Pancreas (tissue), 10 donors: ENCODE results near the gene EFCAB8. TPM values are rescaled to one million over a fixed set of nuclear protein-coding genes. Genes with fewer than 3 reads are reported as not detected.

Experiments used
- ATAC-seq, 4 donors: fragments of 200-7000 bp; cut with Tn5 transposase; one replicate each; pipeline versions ENCODE4 v1.8.0 to v1.9.1; 2020; ENCODE audit warnings: mild to moderate bottlenecking in 4 of 4, moderate library complexity in 4 of 4
- DNase-seq, 6 donors: peaks; one replicate each; pipeline ENCODE4 v3.0.0-alpha.2; 2020
- FAIRE-seq: peaks from 2 replicates; lab custom pipeline; 2012; peaks lifted over from hg19 to GRCh38; lab: Jason Lieb, UNC
- H3K27ac ChIP-seq, 4 donors: fragments of 200-600 bp; sonication (generic); 1 replicate in 3 of 4; 2 replicates in 1 of 4; pipeline versions ENCODE4 v1.5.0 to v1.8.0; 2020
- H3K27me3 ChIP-seq, 4 donors: fragments of 200-600 bp; one replicate each; pipeline ENCODE4 v1.8.0; 2021
- H3K36me3 ChIP-seq, 3 donors: fragments of 200-600 bp; sonication (generic) in 1 of 3; one replicate each; pipeline versions ENCODE4 v1.5.0 to v1.8.0; 2020 to 2021
- H3K4me1 ChIP-seq, 3 donors: fragments of 200-600 bp; one replicate each; pipeline ENCODE4 v1.8.0; 2021
- H3K4me3 ChIP-seq, 4 donors: fragments of 200-600 bp; sonication (generic) in 2 of 4; one replicate each; pipeline versions ENCODE4 v1.5.0 to v1.8.0; 2020 to 2021
- H3K9me3 ChIP-seq, 4 donors: fragments of 200-600 bp; one replicate each; pipeline ENCODE4 v1.8.0; 2021
- WGBS, 2 donors: extraction: QIAGEN DNeasy Blood & Tissue Kit; methylation state at CpG; one replicate each; pipeline ENCODE4 v1.1.7; 2013; 5-methylcytosine and 5-hydroxymethylcytosine counted together
- intact Hi-C, 3 donors: fragments of 100-400 bp; cut with DNase I; formaldehyde crosslinking; loops; one replicate each; pipeline versions ENCODE4 v1.11.1 to v1.14.2; 2022
- polyA plus RNA-seq, 2 donors: library from polyadenylated mRNA; stranded (reverse); fragments of 200-250 nt; gene quantifications; one replicate each; pipeline ENCODE4 v1.2.3, GENCODE V29; 2013
- total RNA-seq, 6 donors: library from RNA; stranded (reverse); fragmentation: NEBNext Ultra II Directional in 4 of 6; extraction: Animal tissue kit (Norgen Biotek cat#: 25700) in 4 of 6; gene quantifications; one replicate each; pipeline versions ENCODE4 v1.2.1 to v1.2.4, GENCODE V29; 2021 to 2023
- TF ChIP-seq, protein P1 (sequence below), 4 donors: fragments of 200-600 bp; sonication (generic) in 3 of 4; IDR thresholded peaks; one replicate each; pipeline versions ENCODE4 v1.5.0 to v1.8.0; 2021; ENCODE audit warnings: antibody characterized with exemption in 4 of 4
- donor health status: healthy with polysubstance abuse.
- donor health status: DM: no; HTN: no; CAD: no; lungs with moderate emphysema.
- donor health status: DM: no; HTN: no; CAD: no.
- donor health status: control.
- donor health status: control.
- donor health status: Bipolar disorder and iron deficiency.
- donor health status: DM: yes; HTN: yes; CAD: no.
- donor health status: DM: no; HTN: no; CAD: no.
- donor health status: DM: no; HTN: no; CAD: no.
- donor health status: DM: yes; HTN: yes; CAD: no.

EFCAB8 gene
- total and polyA plus RNA-seq, 8 donors = 0.12 to 0.35 (median 0.19) TPM; not detected in 1

DNA sequence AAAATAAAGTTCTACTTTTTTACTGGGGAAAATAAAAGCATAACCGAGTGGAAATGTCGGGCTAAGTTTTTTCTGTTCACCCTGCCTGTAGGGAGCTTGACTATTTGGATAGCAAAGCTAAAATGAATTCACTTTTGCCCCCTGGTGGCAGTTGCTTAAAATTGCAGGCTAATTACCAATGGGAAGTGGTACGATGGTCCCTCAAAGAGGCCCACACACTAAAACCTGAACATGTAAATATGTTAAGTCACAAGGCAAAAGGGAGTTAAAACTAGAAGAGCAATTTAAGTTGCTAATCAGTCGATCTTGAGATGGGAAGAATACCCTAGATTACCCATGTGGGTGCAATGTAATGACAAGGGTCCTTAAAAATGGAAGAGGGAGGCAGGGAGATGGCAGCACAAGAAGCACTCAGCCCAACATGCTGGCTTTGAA lies 146.4 kb downstream of the EFCAB8 start:
- ATAC-seq (no peak), FAIRE-seq (no peak), DNase-seq (no peak)
- no peaks in the 10 kb centered on the region for H3K9me3 ChIP-seq
- H3K4me3 ChIP-seq = no peak overlapping the region
- H3K4me1 ChIP-seq = no peaks in the 10 kb centered on the region
- no peak overlapping the region for H3K27ac ChIP-seq
- 41 to 58% methylated on average over 4 of the region's 4 CpGs for WGBS, 2 donors
- H3K36me3 ChIP-seq = no peaks in the 10 kb centered on the region
- H3K27me3 ChIP-seq = no peaks in the 10 kb centered on the region
- intact Hi-C loops = no loop called here
- TF ChIP-seq, protein P1, sequence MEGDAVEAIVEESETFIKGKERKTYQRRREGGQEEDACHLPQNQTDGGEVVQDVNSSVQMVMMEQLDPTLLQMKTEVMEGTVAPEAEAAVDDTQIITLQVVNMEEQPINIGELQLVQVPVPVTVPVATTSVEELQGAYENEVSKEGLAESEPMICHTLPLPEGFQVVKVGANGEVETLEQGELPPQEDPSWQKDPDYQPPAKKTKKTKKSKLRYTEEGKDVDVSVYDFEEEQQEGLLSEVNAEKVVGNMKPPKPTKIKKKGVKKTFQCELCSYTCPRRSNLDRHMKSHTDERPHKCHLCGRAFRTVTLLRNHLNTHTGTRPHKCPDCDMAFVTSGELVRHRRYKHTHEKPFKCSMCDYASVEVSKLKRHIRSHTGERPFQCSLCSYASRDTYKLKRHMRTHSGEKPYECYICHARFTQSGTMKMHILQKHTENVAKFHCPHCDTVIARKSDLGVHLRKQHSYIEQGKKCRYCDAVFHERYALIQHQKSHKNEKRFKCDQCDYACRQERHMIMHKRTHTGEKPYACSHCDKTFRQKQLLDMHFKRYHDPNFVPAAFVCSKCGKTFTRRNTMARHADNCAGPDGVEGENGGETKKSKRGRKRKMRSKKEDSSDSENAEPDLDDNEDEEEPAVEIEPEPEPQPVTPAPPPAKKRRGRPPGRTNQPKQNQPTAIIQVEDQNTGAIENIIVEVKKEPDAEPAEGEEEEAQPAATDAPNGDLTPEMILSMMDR (IDR thresholded peaks at IDR 0.05) = peak in 2 of 4 donors; percentile 8 to 29

DNA sequence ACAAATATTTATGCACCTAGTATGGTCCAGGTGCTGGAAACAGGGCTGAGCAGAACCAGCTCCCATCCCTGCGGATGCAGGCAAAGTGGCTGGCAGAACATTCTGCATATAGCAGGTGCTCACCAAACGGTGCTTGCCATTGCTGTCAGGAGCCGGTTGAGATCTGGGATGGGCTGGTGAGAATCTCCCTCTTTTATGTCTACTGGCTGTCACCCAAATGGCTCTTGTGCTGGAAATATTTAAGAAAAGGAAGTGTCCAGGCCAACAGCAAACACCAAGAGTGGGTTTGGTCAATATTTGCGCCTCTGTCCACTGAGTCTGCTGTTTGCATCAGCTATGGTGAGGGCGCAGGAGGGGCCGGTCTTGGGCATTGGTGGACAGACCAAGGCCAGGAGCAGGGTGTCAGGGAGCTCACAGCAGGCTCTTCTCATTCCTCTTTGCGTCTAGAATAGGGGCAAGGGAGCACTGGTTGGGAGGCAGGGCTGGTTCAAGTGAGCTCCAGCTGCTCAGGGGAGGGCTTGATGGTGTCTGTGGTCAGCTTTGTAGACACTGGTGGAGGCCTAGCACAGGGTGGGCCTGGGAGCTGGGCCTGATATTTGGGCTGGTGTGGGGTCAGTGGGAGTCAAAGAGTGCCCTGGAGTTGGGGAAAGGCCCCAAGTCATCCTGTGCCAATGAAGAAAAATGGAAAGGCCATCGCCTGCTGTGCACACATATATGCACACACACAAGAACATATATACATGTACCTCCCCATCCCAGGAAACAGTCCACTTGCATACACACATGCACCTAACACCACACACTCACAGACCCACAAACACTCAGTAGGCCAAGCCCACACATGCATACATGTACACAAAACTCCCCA lies 147.4 kb downstream of the EFCAB8 start:
- Histone ChIP-seq H3K27ac (no peak overlapping the region), H3K4me1 (no peaks in the 10 kb centered on the region), H3K36me3 (no peaks in the 10 kb centered on the region), H3K4me3 (no peak overlapping the region), H3K9me3 (no peaks in the 10 kb centered on the region), H3K27me3 (no peaks in the 10 kb centered on the region)
- FAIRE-seq (no peak), ATAC-seq (peak in 1 of 4 donors; percentile 42), DNase-seq (peak in 1 of 6 donors; percentile 31)
- 62 to 76% methylated on average over 8 of the region's 8 CpGs for WGBS, 2 donors
- TF ChIP-seq, protein P1 (IDR thresholded peaks at IDR 0.05) = no peak
- intact Hi-C loops = no loop called here

DNA sequence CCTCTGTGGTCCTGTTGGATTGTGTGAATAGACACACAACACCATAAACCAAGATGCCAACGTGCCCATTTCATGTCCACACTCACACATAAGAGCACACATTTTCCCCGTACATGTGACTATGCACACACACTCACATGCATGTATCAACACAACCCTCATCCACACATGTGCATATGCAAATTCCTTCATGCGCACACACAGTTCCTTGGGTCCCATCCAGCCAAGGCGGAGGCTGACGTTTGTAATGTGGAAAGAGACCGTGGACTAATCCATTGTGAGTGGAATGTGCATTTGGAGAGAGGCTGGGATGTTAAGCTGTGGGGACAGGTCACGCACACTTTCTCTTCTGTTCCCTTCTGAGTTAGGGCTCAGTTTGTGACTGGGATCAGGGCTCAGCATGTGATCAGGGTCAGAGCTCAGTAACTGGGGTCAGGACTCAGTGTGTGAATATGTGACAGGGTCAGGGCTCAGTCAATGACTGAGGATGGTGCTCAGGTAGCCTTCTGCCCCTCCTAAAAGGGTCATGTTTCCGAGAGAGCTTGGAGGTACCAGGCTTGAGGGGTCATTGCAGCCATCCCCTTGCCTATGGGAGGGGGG lies 148.2 kb downstream of the EFCAB8 start:
- DNase-seq = peak in 1 of 6 donors; percentile 13
- Histone ChIP-seq H3K36me3 (no peaks in the 10 kb centered on the region), H3K27ac (no peak overlapping the region), H3K9me3 (no peaks in the 10 kb centered on the region), H3K4me3 (no peak overlapping the region), H3K27me3 (no peaks in the 10 kb centered on the region), H3K4me1 (no peaks in the 10 kb centered on the region)
- FAIRE-seq = no peak
- WGBS, 2 donors = 73 to 82% methylated on average over 8 of the region's 8 CpGs
- ATAC-seq = no peak
- intact Hi-C loops = no loop called here
- TF ChIP-seq, protein P1 (IDR thresholded peaks at IDR 0.05) = no peak

DNA sequence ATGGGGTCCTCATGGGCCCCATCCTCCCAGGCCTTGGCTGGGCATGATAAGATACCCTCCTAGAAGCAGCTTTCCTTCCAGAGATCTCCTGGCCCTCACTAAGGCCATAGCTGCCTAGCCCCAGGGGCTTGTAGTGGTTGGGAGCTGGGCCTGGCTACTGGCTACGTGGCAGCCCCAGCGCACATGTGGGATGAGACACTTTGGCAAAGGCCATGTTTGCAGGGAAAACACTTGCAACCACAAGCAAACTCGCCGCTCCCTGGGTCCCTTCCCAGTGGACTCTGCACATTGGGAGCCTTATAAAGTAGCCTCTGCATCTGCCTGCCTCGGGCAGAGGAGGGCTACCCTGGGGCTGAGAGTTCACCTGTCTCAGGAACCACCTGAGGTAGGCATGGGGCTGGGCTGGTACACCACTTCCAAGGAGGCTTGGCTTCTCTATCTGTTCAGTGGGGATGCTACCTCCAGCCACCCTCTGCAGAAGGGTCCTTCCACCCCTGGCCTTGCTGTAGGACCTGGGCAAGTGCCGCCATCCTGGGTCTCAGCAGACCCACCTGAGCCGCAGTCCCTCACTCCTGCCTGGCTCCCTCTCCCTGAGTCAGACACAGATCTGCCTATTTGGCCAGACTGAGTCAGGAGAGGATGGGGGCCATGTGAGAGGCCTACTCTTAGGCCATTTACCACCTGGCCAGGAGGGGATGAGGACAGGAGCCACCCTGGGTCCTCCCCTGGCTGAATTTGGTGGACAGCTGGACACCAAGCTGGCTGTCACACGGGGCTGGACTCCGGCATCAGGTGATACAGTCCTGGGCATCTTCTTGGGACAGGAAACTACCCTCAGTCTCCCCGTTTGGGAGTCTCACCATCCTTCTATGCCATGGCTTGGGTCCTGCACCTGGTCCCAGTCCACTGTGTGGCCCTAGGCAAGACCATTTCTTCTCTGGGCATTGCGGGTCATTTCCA lies 148.9 kb downstream of the EFCAB8 start, which contains the start of gene BPIFB2:
BPIFB2 (plus strand) TSS at position 329 of the 960 bp plus-strand sequence. CDS start 871 bp downstream, outside the sequence.
- H3K4me3 ChIP-seq = no peak within 1 kb of the TSS
- no peak for FAIRE-seq
- ATAC-seq = no peak
- H3K27ac ChIP-seq = no peak within 1 kb of the TSS
- no peaks in the 10 kb centered on the region for H3K27me3 ChIP-seq
- WGBS, 2 donors = 77 to 84% methylated on average over 11 of the region's 11 CpGs
- H3K9me3 ChIP-seq = no peaks in the 10 kb centered on the region
- TF ChIP-seq, protein P1 (IDR thresholded peaks at IDR 0.05) = no peak
- DNase-seq = no peak
- no peaks in the 10 kb centered on the region for H3K4me1 ChIP-seq
- intact Hi-C loops = no loop called here
- no peaks in the 10 kb centered on the region for H3K36me3 ChIP-seq
